Stimulated activated CD4-positive, alpha-beta T cell treated with anti-CD3 and anti-CD28 coated beads, Interleukin-15, amount 100 ng/mL, for 1 hour (primary cell): ENCODE results near the gene MYO6.

Source experiments
- DNase-seq, 2 donors: peaks; one replicate each; pipeline ENCODE4 v3.0.0-alpha.2; 2020; ENCODE audit warnings: low read depth in 1 of 2, low spot score in 1 of 2

MYO6 gene

DNA sequence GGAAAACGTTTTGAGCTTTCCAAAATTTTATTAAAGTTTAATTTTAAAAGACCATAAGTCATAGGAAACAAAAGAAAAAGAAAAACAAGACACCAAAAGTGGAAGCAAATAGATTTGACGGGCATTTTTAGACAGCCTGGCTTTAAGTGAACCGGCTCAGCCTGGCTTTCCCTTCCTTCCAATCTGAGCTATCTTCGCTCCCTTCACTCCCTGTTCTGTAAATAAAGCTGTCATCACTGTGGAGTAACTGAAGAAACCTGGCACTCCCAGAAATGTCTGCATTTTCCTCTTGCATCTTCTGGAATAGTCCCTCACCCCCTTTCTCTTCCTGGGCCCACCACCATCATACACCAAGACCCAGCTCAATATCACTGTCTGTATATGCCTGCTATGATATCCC is 191.5 kb downstream of the MYO6 start:
- no peak for DNase-seq

DNA sequence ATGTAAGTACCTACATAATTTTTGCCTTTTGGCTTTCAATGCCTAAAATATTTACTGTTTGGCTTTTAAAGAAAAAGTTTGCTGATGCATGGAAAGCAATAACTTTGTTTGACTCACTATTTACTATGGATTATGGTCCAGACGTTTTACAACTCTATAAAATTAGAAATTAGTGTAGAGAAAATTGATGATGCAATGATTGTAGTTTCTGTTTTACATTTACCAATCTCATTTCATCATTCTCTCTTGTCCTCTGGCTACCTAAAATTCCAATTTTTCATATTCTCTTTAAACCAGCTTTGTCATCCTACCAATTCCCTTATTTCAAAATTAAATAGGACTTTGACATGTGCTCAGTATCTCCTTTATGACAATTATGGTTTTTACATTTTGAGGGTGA is 192.5 kb downstream of the MYO6 start:
- DNase-seq, result no peak

DNA sequence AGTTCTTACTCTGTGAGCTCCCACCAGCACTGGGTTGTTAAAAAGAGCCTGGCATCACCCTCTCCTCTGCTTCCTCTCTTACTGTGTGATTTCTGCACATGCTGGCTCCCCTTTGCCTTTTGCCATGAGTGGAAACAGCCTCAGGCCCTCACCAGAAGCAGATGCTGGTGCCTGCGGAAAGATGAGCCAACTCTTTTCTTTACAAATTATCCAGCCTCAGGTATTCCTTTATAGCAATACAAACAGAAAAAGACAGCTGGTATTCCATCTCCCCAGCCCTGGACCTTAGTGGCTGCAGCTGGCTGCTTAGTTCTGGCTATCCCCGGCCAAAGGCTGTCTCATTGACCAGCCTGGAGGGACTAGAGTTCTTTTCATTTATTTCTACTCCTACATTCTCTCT is 194.3 kb downstream of the MYO6 start:
- no peak for DNase-seq

DNA sequence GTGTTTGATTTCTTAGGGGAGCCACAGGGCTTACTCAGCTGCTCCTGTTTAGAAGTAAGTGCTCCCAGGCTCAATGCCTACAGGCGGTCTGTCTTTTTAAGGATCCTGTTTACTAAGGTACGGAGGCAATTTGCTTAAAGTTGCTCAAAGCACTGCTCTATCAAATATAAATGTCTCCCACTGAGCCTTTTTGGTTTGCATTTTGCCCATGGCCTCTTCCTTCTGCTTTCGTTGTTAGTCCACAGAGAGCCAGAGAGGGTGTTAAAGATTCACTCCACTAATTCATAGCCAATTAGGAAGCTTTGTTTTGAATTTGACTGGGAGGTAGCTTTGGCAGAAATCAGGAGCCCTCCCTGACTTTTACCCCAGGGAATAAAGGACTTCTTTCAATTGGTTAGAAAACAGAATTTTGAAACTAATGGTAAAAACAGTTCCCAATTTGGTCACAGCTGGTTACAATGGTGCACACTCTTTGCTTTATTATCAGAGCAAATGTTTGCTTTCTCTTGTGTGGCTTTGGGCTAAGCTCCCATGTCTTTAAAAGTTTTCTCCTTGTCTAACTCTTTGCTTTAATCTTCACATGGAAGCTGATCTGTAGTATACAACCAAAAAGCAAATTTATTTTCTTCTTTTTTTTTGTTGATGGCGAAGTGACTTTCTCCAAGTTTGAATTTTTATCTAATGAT is 197.2 kb downstream of the MYO6 start:
- no peak for DNase-seq

DNA sequence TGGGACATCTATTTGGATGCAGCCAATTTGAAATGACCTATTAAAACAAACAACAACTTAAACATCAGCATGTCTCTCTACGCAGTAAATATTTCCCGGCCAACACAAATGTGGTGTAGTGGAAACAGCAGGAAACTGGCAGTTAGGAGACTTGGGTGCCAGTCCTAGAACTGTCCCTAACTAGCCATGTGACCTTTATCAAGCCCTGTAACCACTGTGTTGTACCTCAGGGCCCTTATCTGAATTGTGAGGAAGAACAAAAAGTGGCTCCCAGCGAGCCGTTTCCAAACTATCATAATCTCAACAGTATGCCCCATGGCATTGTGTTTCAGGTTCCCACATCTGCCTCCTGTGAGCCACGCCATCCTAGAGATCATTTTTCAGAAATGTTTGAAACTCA is 198.9 kb downstream of the MYO6 start:
- DNase-seq, result no peak

DNA sequence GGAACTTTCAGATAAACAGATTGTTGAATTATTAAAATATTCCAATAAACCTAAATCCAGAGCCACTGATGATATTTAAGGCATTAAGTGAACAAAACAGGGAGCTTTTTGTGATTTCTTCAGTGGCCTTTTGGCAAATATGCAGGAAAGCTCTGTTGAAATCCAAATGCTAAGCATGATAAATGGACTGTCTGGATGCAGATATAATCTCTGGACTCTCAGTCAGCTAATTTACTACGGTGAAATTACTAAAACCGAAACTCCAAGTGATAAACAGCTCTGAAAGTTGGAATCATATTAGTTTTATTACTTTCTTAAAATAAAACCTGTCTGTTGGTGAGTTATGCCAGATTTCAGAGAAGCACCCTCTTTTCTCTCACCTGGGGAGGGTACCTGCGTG is 203.1 kb downstream of the MYO6 start:
- no peak for DNase-seq

DNA sequence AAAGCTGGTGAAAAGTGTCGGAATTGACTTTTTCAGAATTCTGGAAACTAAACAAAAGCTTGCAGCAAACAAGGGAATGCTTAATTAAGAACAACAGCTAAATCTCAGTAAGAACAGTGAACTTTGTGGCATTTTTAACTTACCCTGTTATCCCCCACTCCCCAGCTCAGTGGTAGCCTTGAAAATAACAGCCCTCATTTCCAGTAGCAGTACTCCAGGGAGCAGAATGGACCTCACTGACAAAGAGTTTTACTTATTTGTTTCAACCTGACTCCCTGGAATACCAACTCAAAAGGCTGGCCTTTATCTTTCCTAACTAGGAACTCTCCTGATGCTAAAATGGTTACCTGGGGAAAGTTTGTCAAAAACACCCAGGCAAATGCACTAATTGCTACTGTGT is 214.5 kb downstream of the MYO6 start:
- no peak for DNase-seq

DNA sequence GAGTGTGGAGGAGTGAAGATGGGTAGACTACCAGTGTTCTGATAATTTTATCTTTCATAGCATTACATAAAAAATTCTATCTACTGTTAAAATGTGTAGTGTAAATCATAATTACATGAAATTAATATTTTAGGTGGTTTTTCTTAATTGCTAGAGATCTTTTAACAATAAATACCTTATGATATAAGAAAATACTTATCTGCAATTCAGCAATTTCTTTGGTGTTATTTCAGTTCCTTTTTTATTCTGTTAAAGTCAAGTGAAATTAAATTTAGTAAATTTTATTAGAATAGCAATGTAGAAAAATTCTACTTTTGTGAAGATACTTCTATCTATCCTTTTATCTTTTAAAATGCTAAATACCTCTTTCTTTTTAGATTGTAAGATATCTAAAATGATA is 219.1 kb downstream of the MYO6 start:
- DNase-seq, result no peak
